HG03159 (cell line): ENCODE results near the gene TBCE.

Experiments used
- ATAC-seq: cut with Tn5 transposase; IDR thresholded peaks from one replicate; pipeline ENCODE4 v1.9.1; 2021; ENCODE audit warnings: mild to moderate bottlenecking, moderate library complexity; ENCODE audit not compliant: unreplicated experiment

Gene TBCE

GRCh38 chr1:235367000-235367908 is at the start of gene TBCE:
TSS of gene TBCE (plus strand) at chr1:235367427. CDS start at chr1:235380050, 12,623 bp downstream.
- ATAC-seq: peak; percentile 100

- ATAC-seq: no peak
These were observed 48.0 kb upstream of the TBCE start for GRCh38 chr1:235319255-235319654.

- no peak for ATAC-seq
These were observed 46.6 kb upstream of the TBCE start for GRCh38 chr1:235320521-235321179.

GRCh38 chr1:235324296-235324695 is 42.9 kb upstream of the TBCE start:
- ATAC-seq: no peak

GRCh38 chr1:235325139-235325538 is 42.1 kb upstream of the TBCE start:
- ATAC-seq: no peak

GRCh38 chr1:235325854-235326253 is 41.4 kb upstream of the TBCE start:
- ATAC-seq: no peak

- ATAC-seq: peak; percentile 31
These were observed 40.3 kb upstream of the TBCE start for GRCh38 chr1:235326719-235327558.

- ATAC-seq: peak; percentile 4
These were observed 39.5 kb upstream of the TBCE start, which contains the start of gene ARID4B for GRCh38 chr1:235327559-235328270. TSS of gene ARID4B (minus strand) at chr1:235328179. CDS start at chr1:235326919, 1,260 bp downstream.

- ATAC-seq: peak; percentile 60
These were observed 38.7 kb upstream of the TBCE start, which contains the start of gene GGPS1 for GRCh38 chr1:235328271-235329138. TSS of gene GGPS1 (plus strand) at chr1:235328570. CDS start at chr1:235335265, 6,695 bp downstream.

- ATAC-seq: peak; percentile 29
These were observed 37.9 kb upstream of the TBCE start for GRCh38 chr1:235329139-235329902.

- ATAC-seq: no peak
These were observed 36.3 kb upstream of the TBCE start for GRCh38 chr1:235330918-235331285.

GRCh38 chr1:235331401-235331800 is 35.8 kb upstream of the TBCE start:
- no peak for ATAC-seq

- no peak for ATAC-seq
These were observed 30.3 kb upstream of the TBCE start for GRCh38 chr1:235336903-235337302.

GRCh38 chr1:235339746-235340145 is 27.5 kb upstream of the TBCE start:
- ATAC-seq: no peak

GRCh38 chr1:235341334-235341733 is 25.9 kb upstream of the TBCE start:
- no peak for ATAC-seq

GRCh38 chr1:235342039-235342438 is 25.2 kb upstream of the TBCE start:
- ATAC-seq: no peak

- no peak for ATAC-seq
These were observed 24.8 kb upstream of the TBCE start for GRCh38 chr1:235342471-235342870.

- ATAC-seq: no peak
These were observed 23.5 kb upstream of the TBCE start for GRCh38 chr1:235343726-235344125.

GRCh38 chr1:235351441-235351840 is 15.8 kb upstream of the TBCE start:
- no peak for ATAC-seq
